H1 (cell line): ENCODE results near the gene DIDO1. TPM values are rescaled to one million over a fixed set of nuclear protein-coding genes. Genes with fewer than 3 reads are reported as not detected.

ENCODE experiments used
- CTCF ChIA-PET: fragments of 300-600 bp; sonication (Branson Sonifier 250); formaldehyde crosslinking; loops from one replicate; lab custom pipeline; 2021; ENCODE audit not compliant: partially characterized antibody; lab: Charles Lee
- POLR2A ChIA-PET: fragments of 300-600 bp; sonication (Branson Sonifier 250); formaldehyde crosslinking; loops from one replicate; lab custom pipeline; 2021; ENCODE audit warnings: inconsistent platforms; ENCODE audit not compliant: partially characterized antibody; lab: Charles Lee
- DNase-seq, 2 experiments: peaks; one replicate each; pipeline versions ENCODE4 v3.0.0 to v3.0.0-alpha.2; 2010 to 2022; ENCODE audit warnings: low spot score in 2 of 2, low read depth in 1 of 2, mixed read lengths in 1 of 2
- FAIRE-seq: peaks from 2 replicates; lab custom pipeline; 2011; peaks lifted over from hg19 to GRCh38; lab: Jason Lieb, UNC
- H2AFZ ChIP-seq: 2 replicates; pipeline ENCODE4 v1.8.1; 2012; ENCODE audit warnings: low read length, inconsistent platforms
- H2AK5ac ChIP-seq: 2 replicates; pipeline ENCODE4 v1.6.1; 2013; ENCODE audit warnings: low read depth, low read length
- H2BK120ac ChIP-seq: replicated peaks from 2 replicates; pipeline ENCODE3; 2013; ENCODE audit warnings: low read depth, low read length, inconsistent platforms
- H2BK12ac ChIP-seq: 2 replicates; pipeline ENCODE4 v1.6.1; 2013; ENCODE audit warnings: low read depth, low read length
- H2BK15ac ChIP-seq: 2 replicates; pipeline ENCODE4 v1.6.1; 2013; ENCODE audit warnings: low read length
- H2BK20ac ChIP-seq: 2 replicates; pipeline ENCODE4 v1.6.1; 2013; ENCODE audit warnings: low read length
- H2BK5ac ChIP-seq: 2 replicates; pipeline ENCODE4 v1.6.1; 2013; ENCODE audit warnings: low read depth, low read length
- H3K14ac ChIP-seq: 2 replicates; pipeline ENCODE4 v1.6.1; 2013; ENCODE audit warnings: inconsistent platforms; ENCODE audit not compliant: insufficient read length
- H3K18ac ChIP-seq: 2 replicates; pipeline ENCODE4 v1.6.1; 2013; ENCODE audit warnings: low read length; ENCODE audit errors: extremely low read depth
- H3K23ac ChIP-seq: 2 replicates; pipeline ENCODE4 v1.6.1; 2013; ENCODE audit warnings: inconsistent platforms; ENCODE audit not compliant: insufficient read length
- H3K23me2 ChIP-seq: 2 replicates; pipeline ENCODE4 v1.6.1; 2013; ENCODE audit warnings: low read depth, low read length
- H3K27ac ChIP-seq: 2 replicates; pipeline ENCODE4 v1.6.1; 2011; ENCODE audit warnings: low read depth, low read length, inconsistent platforms
- H3K27me3 ChIP-seq, 4 experiments: replicated peaks in 1 of 4; 1 replicate in 1 of 4; 2 replicates in 3 of 4; pipeline versions ENCODE4 v1.6.1 to v1.8.1; 2011 to 2013; ENCODE audit warnings: low read length in 3 of 4, mild to moderate bottlenecking in 3 of 4, inconsistent platforms in 2 of 4, mixed read lengths in 2 of 4, moderate library complexity in 1 of 4; ENCODE audit not compliant: control insufficient read depth in 3 of 4, insufficient read depth in 3 of 4; ENCODE audit errors: extremely low read depth in 1 of 4
- H3K36me3 ChIP-seq, 4 experiments: 2 replicates each; pipeline versions ENCODE4 v1.6.1 to v1.8.1; 2011 to 2013; ENCODE audit warnings: mild to moderate bottlenecking in 4 of 4, low read length in 3 of 4, moderate library complexity in 2 of 4, control low read depth in 1 of 4, inconsistent platforms in 1 of 4; ENCODE audit not compliant: insufficient read depth in 4 of 4, control insufficient read depth in 2 of 4
- H3K4ac ChIP-seq: replicated peaks from 2 replicates; pipeline ENCODE3; 2013; ENCODE audit warnings: low read length, low read depth, mixed read lengths, inconsistent platforms; ENCODE audit not compliant: insufficient read length
- H3K4me1 ChIP-seq, 4 experiments: replicated peaks in 1 of 4; 1 replicate in 1 of 4; 2 replicates in 3 of 4; pipeline versions ENCODE4 v1.6.1 to v1.8.1; 2011 to 2013; ENCODE audit warnings: low read length in 3 of 4, inconsistent platforms in 2 of 4, mixed read lengths in 1 of 4; ENCODE audit not compliant: insufficient read depth in 4 of 4, control insufficient read depth in 3 of 4
- H3K4me2 ChIP-seq, 2 experiments: 2 replicates each; pipeline versions ENCODE4 v1.6.1 to v1.8.1; 2011 to 2013; ENCODE audit warnings: low read depth in 2 of 2, low read length in 2 of 2, control low read depth in 1 of 2, inconsistent platforms in 1 of 2, mild to moderate bottlenecking in 1 of 2; ENCODE audit not compliant: insufficient read depth in 1 of 2
- H3K4me3 ChIP-seq, 4 experiments: fragments of 200-600, 300-600 bp in 1 of 4; sonication (generic), shearing (Covaris generic), sonication (Bioruptor Twin) in 1 of 4; 2 replicates each; pipeline versions ENCODE4 v1.5.1 to v1.8.1; 2011 to 2016; ENCODE audit warnings: low read length in 4 of 4, low read depth in 3 of 4, control low read depth in 2 of 4, inconsistent platforms in 2 of 4, mild to moderate bottlenecking in 2 of 4, mixed read lengths in 1 of 4, moderate library complexity in 1 of 4; ENCODE audit not compliant: insufficient read depth in 2 of 4; ENCODE audit errors: extremely low read depth in 1 of 4
- H3K56ac ChIP-seq: replicated peaks from 2 replicates; pipeline ENCODE3; 2013; ENCODE audit warnings: low read depth, mild to moderate bottlenecking, mixed read lengths, low read length, inconsistent platforms; ENCODE audit not compliant: insufficient read length
- H3K79me1 ChIP-seq: 2 replicates; pipeline ENCODE4 v1.6.1; 2013; ENCODE audit warnings: low read depth, low read length, control low read depth
- H3K79me2 ChIP-seq, 2 experiments: 2 replicates each; pipeline versions ENCODE4 v1.6.1 to v1.8.1; 2012 to 2013; ENCODE audit warnings: low read length in 2 of 2, mild to moderate bottlenecking in 2 of 2, inconsistent platforms in 1 of 2; ENCODE audit not compliant: insufficient read depth in 2 of 2, control insufficient read depth in 1 of 2
- H3K9ac ChIP-seq, 4 experiments: replicated peaks in 1 of 4; 1 replicate in 1 of 4; 2 replicates in 3 of 4; pipeline versions ENCODE4 v1.6.1 to v1.8.1; 2011 to 2013; ENCODE audit warnings: low read depth in 3 of 4, low read length in 3 of 4, control low read depth in 2 of 4, mild to moderate bottlenecking in 2 of 4, moderate library complexity in 2 of 4, inconsistent platforms in 1 of 4; ENCODE audit errors: extremely low read depth in 1 of 4
- H3K9me3 ChIP-seq, 2 experiments: 2 replicates each; pipeline versions ENCODE4 v1.6.1 to v1.8.1; 2012 to 2013; ENCODE audit warnings: mild to moderate bottlenecking in 2 of 2, moderate library complexity in 2 of 2, control low read depth in 1 of 2, inconsistent platforms in 1 of 2, low read depth in 1 of 2, low read length in 1 of 2, mixed read lengths in 1 of 2; ENCODE audit not compliant: insufficient read depth in 2 of 2
- H4K20me1 ChIP-seq, 2 experiments: replicated peaks in 1 of 2; 2 replicates each; pipeline versions ENCODE3 to v1.8.1; 2011 to 2013; ENCODE audit warnings: inconsistent platforms in 2 of 2, low read length in 2 of 2, mild to moderate bottlenecking in 1 of 2; ENCODE audit not compliant: insufficient read depth in 2 of 2, control insufficient read depth in 1 of 2
- H4K5ac ChIP-seq: 2 replicates; pipeline ENCODE4 v1.6.1; 2013; ENCODE audit warnings: low read length, low read depth, mixed read lengths, inconsistent platforms; ENCODE audit not compliant: insufficient read length
- H4K8ac ChIP-seq: 2 replicates; pipeline ENCODE4 v1.8.0; 2013; ENCODE audit warnings: mild to moderate bottlenecking, moderate library complexity, low read length, inconsistent platforms; ENCODE audit not compliant: insufficient read depth; ENCODE audit errors: extremely low read depth
- H4K91ac ChIP-seq: replicated peaks from 2 replicates; pipeline ENCODE3; 2013; ENCODE audit warnings: low read length, mixed read lengths, inconsistent platforms; ENCODE audit not compliant: insufficient read length
- CTBP2 ChIP-seq: IDR thresholded peaks from 2 replicates; pipeline ENCODE4 v1.7.0; 2011; ENCODE audit warnings: borderline replicate concordance, mild to moderate bottlenecking, moderate library complexity, mixed read lengths, low read length; ENCODE audit not compliant: insufficient read depth, insufficient read length
- KDM1A ChIP-seq: fragments of 200-600, 300-600 bp; sonication (generic); IDR thresholded peaks from 2 replicates; pipeline ENCODE4 v1.7.1; 2016; ENCODE audit warnings: mild to moderate bottlenecking, low read length, borderline replicate concordance
- MAX ChIP-seq: IDR thresholded peaks from 2 replicates; pipeline ENCODE4 v1.6.1; 2012; ENCODE audit warnings: inconsistent platforms
- RFX5 ChIP-seq: IDR thresholded peaks from 2 replicates; pipeline ENCODE4 v1.6.1; 2011; ENCODE audit warnings: low read depth, low read length, improper control_type of control experiment, borderline replicate concordance
- SIRT6 ChIP-seq: IDR thresholded peaks from one replicate; pipeline ENCODE4 v1.7.1; 2012; ENCODE audit warnings: low read length, inconsistent platforms
- SP4 ChIP-seq: IDR thresholded peaks from 2 replicates; pipeline ENCODE4 v1.6.1; 2012; ENCODE audit warnings: low read length, inconsistent platforms
- SUZ12 ChIP-seq: fragments of 200-600 bp; sonication (generic); IDR thresholded peaks from 2 replicates; pipeline ENCODE4 v1.6.1; 2012; ENCODE audit warnings: mild to moderate bottlenecking, inconsistent platforms, low read length, moderate library complexity, mixed read lengths
- USF2 ChIP-seq: IDR thresholded peaks from 2 replicates; pipeline ENCODE4 v1.6.1; 2011; ENCODE audit warnings: low read length, improper control_type of control experiment
- WGBS, 2 experiments: shearing (Covaris generic) in 1 of 2; methylation state at CpG; one replicate each; pipeline versions ENCODE4 v1.1.6 to v1.1.7; 2013 to 2015; ENCODE audit warnings: low lambda C conversion rate in 2 of 2, mixed read lengths in 2 of 2, inconsistent platforms in 1 of 2, low coverage in 1 of 2, missing lambda C conversion rate in 1 of 2; ENCODE audit not compliant: insufficient replicate concordance in 2 of 2, insufficient coverage in 1 of 2, insufficient read length in 1 of 2; ENCODE audit errors: extremely low coverage in 1 of 2, missing lambda C conversion rate in 1 of 2; 5-methylcytosine and 5-hydroxymethylcytosine counted together
- polyA plus RNA-seq, 7 experiments: library from polyadenylated mRNA; depleted of rRNA in 3 of 7; stranded (reverse) in 5 of 7; unstranded in 2 of 7; fragments of >200 nt in 5 of 7; fragments of 200-250 nt in 2 of 7; gene quantifications; 1 replicate in 5 of 7; 2 replicates in 1 of 7; 4 replicates in 1 of 7; pipeline versions ENCODE4 v1.2.1 to v1.2.3, GENCODE V29; 2011 to 2013; ENCODE audit warnings: missing spikeins in 2 of 7, mixed read lengths in 2 of 7
- total RNA-seq: library from RNA; stranded (reverse); fragmentation: NEBNext Ultra II Directional; extraction: Animal tissue kit (Norgen Biotek cat#: 25700); gene quantifications from 2 replicates; pipeline ENCODE4 v1.2.1, GENCODE V29; 2021

The DIDO1 gene
- total and polyA plus RNA-seq, 2 of the 8 experiments (the other 6 are each of a cell fraction or from before 2014, with no cell fraction given): 53.6 to 82.8 TPM

- Histone ChIP-seq H4K5ac (no peak overlapping the region), H3K4me3 (no peak overlapping the region), H3K27me3 (no peaks in the 10 kb centered on the region), H3K36me3 (peaks cover 0 to 20% (median 4%) of the 10 kb centered on the region in 4 experiments; a peak in 3 of 8 replicates), H2BK12ac (no peak overlapping the region), H2BK20ac (no peak overlapping the region), H3K4me1 (peaks cover 0 to 5% (median 0%) of the 10 kb centered on the region in 4 experiments; a peak in 3 of 7 replicates), H2AK5ac (no peak overlapping the region), H3K4me2 (no peak overlapping the region), H2AFZ (no peak overlapping the region), H4K91ac (no peak overlapping the region), H3K18ac (no peak overlapping the region), H2BK15ac (no peak overlapping the region), H4K8ac (no peak overlapping the region), H3K4ac (no peak overlapping the region), H4K20me1 (peaks cover 0 to 2% of the 10 kb centered on the region in 2 experiments), H3K56ac (no peak overlapping the region), H3K14ac (no peak overlapping the region), H3K9ac (no peak overlapping the region), H2BK120ac (no peak overlapping the region), H3K23ac (no peak overlapping the region), H3K9me3 (no peaks in the 10 kb centered on the region), H3K79me1 (no peaks in the 10 kb centered on the region), H3K23me2 (no peaks in the 10 kb centered on the region), H3K27ac (no peak overlapping the region), H3K79me2 (no peaks in the 10 kb centered on the region), H2BK5ac (no peak overlapping the region)
- no peak for FAIRE-seq
- no peak for DNase-seq
- ChIA-PET CTCF (no interaction called here), POLR2A (no interaction called here)
- no peak for TF ChIP-seq SP4
- no peak for TF ChIP-seq USF2
- TF ChIP-seq SUZ12: no peak
- no peak for TF ChIP-seq KDM1A
- no peak for TF ChIP-seq CTBP2
- no peak for TF ChIP-seq SIRT6
- TF ChIP-seq RFX5: no peak
- TF ChIP-seq MAX: no peak
- WGBS, 2 experiments: 96% methylated on average over 7 of the region's 8 CpGs; no CpG with 5 or more reads in 1 of the 2 experiments
Observed at GRCh38 chr20:62837790-62838127, 88.5 kb downstream of the DIDO1 start.
